Adipose tissue (tissue), 3 donors: ENCODE measurements around the gene CCND3. TPM values are rescaled to one million over a fixed set of nuclear protein-coding genes. Genes with fewer than 3 reads are reported as not detected.

Experiments
- H3K27ac ChIP-seq: one replicate; pipeline ENCODE4 v1.5.1; 2013; ENCODE audit warnings: low read depth, low read length
- WGBS, 3 donors: extraction: QIAGEN DNeasy Blood & Tissue Kit; methylation state at CpG; one replicate each; pipeline ENCODE4 v1.1.7; 2013; 5-methylcytosine and 5-hydroxymethylcytosine counted together
- polyA plus RNA-seq, 3 donors: library from polyadenylated mRNA; stranded (reverse); fragments of 200-250 nt; gene quantifications; one replicate each; pipeline ENCODE4 v1.2.3, GENCODE V29; 2013
- donor health status: healthy with polysubstance abuse.
- donor health status: Bipolar disorder and iron deficiency.
- donor health status: healthy.

CCND3 gene
- polyA plus RNA-seq: 100 to 1,000 TPM in 1 of 3 donors, 10 to 100 TPM in 2; 35.5 to 146 (median 95.9) TPM

DNA sequence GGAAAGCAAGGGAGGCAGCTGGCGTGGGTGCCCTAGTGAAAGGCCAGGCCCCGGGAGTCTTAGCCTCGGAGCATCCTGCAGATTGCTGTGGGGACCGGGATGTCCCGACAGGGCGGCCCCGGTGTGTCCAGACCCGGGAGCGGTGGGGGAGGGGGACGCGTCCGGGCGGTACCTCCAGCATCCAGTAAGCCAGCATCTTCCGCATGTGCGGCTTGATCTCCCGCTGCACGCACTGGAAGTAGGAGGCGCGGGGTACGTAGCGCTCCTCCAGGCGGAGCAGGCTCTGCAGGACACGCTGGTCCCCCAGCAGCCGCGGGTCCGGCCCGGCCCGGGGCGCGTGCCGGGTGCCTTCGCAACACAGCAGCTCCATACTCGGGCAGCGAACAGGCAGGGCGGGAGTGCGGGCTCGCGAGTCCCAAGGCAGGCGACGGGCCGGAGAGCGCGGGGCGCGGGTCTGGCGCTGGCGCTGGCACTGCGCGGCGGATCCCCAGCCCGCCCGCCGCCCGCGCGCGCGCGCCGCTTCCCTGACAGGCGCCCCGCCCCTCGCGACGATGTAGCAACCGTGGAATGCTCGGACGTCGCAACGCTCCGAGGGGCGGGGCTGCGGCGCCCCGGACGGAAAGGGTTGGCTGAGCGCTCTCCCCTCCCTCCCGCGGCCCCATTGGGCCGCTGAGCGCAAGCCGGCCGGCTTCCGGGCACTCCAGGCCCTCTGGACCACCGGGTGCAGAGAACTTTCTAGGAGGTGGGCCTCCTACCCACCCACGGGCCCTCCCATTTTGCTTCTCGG is at the start of gene CCND3:
TSS of gene CCND3 (minus strand) at position 529 of the 787 bp plus-strand sequence. CDS start at position 370, 159 bp downstream.
- WGBS, 3 donors: 0% methylated on average over 48 to 87 of the region's 87 CpGs
- H3K27ac ChIP-seq: no peak within 1 kb of the TSS

DNA sequence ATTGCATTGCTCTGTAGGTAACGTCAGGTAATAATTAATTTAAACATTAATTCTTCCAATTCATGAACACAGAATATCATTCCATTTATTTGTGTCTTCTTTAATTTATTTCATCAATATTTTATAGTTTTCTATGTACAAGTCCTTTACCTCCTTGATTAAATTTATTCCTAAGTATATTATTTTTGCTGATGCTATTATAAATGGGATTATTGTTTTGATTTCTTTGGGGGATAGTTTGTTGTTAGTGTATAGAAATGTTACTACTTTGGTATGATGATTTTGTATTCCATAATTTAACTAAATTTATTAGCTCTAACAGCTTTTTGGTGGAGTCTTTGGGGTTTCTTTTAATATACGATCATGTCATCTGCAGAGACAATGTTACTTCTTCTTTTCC is 44.7 kb upstream of the CCND3 start:
- WGBS, 3 donors: 91 to 93% (median 92%) methylated on average over 2 of the region's 2 CpGs
- H3K27ac ChIP-seq: no peak overlapping the region

DNA sequence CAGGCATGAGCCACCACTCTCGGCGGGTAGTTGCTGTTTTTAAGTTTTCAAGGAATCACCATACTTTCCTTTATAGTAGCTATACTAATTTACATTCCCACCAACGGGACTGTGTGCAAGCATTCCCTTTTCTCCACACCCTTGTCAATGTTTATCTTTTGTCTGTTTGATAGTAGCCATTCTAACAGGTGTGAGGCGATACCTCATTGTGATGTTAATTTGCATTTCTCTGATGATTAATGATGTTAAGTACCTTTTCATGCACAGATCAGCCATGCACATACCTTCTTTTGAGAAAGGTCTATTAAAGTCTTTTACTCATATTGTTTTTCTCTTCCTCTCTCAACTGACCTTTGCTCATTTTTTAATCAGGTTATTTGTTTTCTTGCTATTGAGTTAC is 43.0 kb upstream of the CCND3 start:
- 48 to 61% (median 60%) methylated on average over 4 of the region's 4 CpGs for WGBS, 3 donors
- no peak overlapping the region for H3K27ac ChIP-seq

DNA sequence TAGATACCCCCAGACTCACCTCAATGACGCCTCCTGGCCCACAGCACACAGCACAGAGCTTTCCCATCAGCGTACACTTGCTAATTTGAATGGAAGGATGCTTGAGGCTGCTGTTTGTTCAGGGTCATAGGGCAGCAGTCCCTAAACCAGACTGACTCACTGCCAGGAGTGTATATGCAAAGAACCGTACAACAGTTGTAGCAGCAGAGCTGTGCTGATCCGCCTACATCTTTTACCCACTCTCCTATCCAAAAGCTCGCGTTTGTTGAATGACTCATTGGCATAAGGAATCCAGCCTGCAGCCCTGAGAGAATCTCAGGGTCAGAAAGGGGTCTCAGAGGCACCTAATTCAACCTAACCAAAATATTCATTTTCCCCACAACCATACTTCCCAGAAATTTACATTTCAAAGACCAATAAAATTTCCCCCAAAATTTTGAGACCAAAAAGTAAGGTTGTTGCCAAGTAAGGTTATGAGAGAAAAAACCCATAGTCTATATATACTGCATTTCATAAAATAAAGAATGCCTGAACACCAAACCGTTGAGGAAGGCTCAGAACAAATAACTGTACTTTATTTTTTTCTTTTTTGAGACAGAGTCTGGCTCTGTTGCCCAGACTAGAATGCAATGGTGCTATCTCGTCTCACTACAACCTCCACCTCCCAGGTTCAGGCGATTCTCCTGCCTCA is 35.3 kb upstream of the CCND3 start:
- 64 to 73% (median 71%) methylated on average over 9 of the region's 9 CpGs for WGBS, 3 donors

DNA sequence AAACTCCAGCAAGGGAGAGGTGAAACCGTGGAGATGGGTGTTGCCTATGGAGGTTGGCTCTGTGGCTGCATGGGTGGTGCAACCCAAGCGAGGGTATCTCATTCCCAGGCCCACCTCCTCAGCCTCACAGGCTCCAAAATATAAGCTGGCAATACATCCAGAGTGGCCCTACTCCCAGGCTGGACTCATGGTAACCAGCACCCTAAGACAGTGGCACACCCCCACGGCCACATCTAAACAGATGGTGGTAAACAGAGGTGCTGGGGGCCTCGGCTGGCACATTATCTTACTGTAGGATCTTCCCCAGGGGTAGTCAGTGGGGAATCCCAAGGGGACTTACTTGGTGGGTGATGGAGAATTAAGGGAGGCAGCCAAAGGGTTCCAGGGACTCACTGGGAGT is 33.7 kb upstream of the CCND3 start:
- H3K27ac ChIP-seq: no peak overlapping the region
- 84 to 89% (median 87%) methylated on average over 4 of the region's 4 CpGs for WGBS, 3 donors

More for the DNA sequence above, 35.3 kb upstream of the CCND3 start:
- H3K27ac ChIP-seq: no peak overlapping the region

DNA sequence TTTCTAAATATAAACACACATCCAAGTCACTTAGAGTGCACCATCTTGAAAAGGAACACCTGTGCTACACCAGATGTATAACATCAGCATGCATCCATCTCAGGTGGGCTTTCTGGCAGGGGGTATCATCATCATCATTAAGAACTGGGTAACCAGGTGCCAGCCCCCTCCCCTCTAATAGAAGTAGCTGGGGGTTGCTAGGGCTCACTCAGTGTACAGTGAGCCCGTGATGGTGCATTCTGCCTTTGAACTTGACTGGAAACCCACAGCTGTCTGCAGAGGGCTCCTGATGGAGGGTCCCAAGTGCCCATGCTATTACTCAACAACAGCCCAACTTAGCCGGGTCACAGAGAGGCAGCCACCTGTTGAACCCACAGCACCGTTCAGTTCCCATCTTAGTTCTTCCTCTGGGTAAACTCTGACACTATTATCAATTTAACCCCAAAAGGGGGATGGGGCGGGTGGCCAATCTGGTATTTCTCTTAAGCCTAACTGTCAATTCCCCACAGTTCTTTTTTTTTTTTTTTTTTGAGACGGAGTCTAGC is 32.7 kb upstream of the CCND3 start:
- 79 to 89% (median 87%) methylated on average over 5 of the region's 5 CpGs for WGBS, 3 donors
- H3K27ac ChIP-seq: no peak overlapping the region

DNA sequence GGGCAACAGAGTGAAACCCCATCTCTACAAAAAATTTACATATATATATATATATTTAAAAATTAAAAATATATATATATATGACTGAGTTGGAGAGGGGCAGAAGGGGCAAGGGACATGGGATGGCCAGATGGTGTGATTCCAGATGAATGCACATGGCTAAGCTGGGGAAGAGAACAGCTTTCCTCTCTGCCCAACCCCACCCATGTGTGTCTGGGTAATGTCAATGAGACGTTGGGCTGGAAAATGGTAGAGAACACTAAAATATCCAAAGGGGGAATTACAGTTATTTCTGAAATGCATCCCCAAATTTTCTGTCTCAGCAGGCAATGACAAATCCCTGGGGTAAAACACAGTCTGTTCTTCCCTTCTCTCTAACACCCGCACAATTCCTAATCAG is 31.2 kb upstream of the CCND3 start:
- no peak overlapping the region for H3K27ac ChIP-seq
- 64 to 76% (median 71%) methylated on average over 2 of the region's 2 CpGs for WGBS, 3 donors

DNA sequence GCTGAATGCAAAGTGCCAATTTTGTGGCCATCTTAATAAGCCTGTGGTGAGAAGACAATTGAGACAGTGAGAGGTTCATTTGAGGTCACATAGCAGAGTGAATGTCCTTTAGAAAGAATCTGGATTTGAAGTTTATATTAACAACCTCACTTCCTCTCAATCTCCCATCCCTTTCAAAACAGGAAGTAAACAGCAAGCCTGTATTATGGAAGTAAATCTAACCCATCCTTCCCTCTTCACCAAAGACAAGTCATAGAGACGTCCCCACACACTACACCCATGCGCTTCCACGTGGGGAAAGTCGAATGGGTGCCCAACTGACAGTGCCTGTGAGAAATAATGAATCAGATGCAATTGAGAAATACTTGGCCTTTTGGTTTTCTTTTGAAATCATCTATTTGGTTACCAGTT is 28.8 kb upstream of the CCND3 start:
- H3K27ac ChIP-seq: no peak overlapping the region
- 19 to 51% (median 26%) methylated on average over 4 of the region's 4 CpGs for WGBS, 3 donors

DNA sequence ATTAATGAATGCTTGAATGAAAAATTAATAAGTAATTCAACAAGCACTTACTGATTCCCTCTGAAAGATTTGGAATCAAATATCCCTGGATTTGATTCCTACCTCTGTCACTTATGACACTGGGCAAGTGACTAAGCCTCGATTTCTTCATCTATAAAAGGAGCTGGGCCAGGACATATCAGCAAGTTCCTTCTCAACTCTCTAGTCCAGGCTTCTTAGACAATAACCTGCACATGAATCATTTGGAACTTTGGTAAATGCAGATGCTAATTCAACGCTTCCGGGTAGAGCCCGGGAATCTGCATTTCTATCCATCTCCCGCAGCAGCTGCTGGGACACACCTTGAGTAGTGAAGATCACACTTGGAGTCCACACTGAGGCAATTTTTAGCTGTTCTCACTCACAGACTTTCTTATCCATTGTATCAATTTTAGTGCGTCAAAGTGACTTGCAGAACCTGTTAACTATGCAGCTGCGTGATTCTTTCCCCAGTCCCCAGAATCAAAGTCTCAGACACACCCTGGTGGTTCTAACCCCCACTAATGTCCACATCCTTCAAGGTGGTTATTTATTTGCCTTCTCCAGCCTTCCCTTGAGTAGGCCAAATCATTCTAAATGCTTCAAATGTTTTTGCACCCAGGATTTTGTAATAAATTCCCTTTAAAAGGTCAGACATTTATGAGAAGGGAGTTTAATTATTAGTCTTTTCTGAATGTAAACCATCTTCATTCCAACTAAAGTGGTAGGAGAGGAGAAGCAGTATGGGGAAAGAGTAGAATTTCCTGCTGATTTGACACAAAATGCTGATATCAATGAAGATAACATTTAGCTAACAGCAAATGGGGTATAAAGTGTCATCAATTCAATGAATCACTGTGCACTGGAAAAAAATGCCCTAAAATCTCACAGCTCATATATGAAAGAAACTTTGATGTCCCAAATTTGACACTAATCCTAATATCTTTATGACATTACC is 26.0 kb upstream of the CCND3 start:
- H3K27ac ChIP-seq: no peak overlapping the region
- 83 to 91% (median 85%) methylated on average over 7 of the region's 7 CpGs for WGBS, 3 donors

DNA sequence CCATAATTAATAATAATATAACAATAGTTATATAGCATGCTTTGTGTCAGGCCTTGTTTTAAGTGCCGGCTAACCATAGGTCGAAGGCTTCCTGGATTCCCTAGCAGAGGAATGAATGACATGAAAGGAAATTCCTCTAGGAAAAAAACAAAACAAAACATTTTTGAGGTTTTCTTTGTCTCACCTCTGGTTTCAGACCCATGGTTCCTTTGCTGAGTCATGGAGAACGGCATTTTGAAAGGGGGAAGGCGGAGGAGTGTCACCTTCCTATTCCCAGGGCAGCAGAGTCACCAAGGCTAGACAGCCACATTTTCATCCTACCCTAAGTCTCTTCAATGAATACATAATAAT is 25.3 kb upstream of the CCND3 start:
- H3K27ac ChIP-seq: no peak overlapping the region
- WGBS, 3 donors: 57 to 85% (median 66%) methylated on average over 4 of the region's 4 CpGs

DNA sequence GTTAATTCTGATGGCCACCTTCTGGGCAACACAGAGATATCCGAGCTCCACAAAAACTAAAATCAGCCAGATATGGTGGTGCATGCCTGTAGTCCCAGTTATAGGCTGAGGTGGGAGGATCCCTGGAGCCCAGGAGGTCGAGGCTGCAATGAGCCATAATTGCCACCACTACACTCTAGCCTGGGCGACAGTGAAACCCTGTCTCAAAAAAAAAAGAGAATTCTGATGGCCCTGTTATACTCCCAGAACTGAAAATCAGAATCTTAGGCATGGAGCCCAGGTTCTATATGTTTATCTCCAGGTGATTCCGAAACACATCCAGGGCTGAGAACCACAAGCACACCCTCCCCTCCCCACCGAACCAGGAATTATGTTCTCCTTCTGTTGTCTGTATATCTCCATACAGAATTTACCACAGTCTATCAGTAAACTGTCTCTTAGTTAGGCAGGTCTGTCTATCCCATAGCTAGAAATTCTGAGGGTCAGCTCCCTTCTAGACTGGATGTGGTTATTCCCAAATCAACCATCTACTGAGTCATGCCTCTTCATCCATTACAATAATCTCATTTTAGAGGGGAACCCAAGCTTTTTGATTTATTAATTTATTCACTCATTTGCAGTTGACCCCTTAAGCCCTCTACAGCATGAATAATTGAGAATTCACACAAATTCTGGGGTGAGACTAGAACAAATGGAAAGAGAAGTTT is 24.8 kb upstream of the CCND3 start:
- no peak overlapping the region for H3K27ac ChIP-seq

DNA sequence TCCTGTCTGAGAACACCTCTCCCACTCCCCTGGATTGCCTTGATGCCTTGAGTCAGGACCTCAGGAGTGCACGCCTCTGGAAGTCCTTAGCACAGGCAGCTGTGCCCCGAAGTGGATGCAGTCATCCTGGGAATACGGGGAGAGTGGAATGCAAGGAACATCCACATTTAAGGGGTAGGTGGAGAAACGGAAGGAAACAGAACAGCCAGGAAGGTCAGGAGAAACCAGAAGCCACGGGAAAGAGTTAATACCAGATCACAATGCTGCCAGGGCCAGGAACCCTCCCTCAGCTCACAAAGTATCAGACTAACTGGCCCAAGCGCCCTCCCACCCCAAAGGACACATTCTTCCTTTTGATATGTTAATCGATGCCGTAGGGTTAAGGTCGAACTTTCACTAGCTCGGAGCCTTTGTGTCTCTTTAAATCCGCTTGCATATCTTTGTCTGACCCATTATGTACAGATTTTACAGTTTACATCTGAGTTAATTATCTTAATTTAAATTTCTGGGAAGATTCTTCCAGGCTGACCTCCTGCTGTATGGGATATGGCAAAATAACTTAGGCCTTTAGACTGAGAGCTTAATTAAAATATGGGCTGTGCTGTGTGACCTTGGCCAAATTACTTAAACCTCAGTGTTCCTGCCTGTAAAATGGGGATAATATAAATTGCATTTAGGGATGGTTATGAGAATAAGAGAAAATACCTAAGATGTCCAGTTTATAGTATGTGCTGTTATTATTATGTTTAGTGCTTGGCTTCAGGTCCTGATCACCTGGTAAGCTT is 24.0 kb upstream of the CCND3 start:
- no peak overlapping the region for H3K27ac ChIP-seq
- 63 to 70% (median 69%) methylated on average over 11 of the region's 11 CpGs for WGBS, 3 donors

More for the DNA sequence above, 24.8 kb upstream of the CCND3 start:
- 72 to 76% (median 75%) methylated on average over 5 of the region's 5 CpGs for WGBS, 3 donors

DNA sequence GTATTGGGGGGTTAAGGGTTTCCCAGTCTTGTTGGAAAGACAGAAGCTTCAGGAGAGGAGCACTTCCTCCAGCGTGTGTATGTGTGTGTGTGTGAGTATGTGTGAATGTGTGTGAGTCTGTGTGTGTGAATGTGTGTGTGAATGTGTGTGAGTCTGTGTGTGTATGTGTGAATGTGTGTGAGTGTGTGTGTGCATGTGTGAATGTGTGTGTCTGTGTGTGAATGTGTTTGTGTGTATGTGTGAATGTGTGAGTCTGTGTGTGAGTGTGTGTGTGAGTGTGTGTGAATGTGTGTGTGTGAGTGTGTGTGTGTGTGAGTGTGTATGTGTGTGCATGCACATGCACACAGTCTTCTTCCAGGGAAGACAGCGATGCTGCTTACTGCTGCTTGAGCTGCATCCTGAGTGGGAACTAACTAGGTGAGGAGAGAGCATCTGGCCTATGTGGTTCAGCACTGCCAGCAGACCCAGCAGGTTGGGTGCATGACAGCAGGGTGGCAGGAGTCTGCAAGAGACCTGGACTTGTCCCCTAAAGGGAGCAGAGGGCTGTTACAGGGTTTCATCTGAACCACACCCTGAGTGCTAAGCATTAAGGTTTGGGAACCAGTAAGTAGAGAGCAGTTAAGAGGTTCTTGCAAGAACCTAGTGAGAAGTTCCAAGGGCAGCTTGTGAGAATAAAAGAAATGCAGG is 22.7 kb upstream of the CCND3 start:
- WGBS, 3 donors: 60 to 79% (median 66%) methylated on average over 2 of the region's 2 CpGs
- no peak overlapping the region for H3K27ac ChIP-seq

DNA sequence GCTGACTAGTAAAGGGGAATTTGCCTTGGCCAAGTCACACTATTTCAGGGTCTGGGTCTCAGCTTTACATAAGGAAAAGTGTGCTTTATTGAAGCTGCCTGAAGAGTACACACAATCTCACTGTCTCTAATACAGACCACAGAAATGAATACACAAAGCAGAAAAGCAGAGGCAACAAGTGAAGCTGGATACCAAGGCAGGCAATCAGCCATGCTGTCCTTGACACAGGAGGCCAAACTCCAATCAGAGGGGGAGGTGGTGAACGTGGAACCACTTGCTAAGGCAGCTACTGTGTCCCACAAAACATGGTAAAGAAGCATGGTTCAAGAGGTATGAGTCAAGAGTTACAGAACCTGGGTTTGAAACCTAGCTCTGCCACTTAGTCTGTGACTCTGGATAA is 21.8 kb upstream of the CCND3 start:
- no peak overlapping the region for H3K27ac ChIP-seq
- WGBS, 3 donors: 20 to 67% (median 63%) methylated on average over 1 of the region's 1 CpG

DNA sequence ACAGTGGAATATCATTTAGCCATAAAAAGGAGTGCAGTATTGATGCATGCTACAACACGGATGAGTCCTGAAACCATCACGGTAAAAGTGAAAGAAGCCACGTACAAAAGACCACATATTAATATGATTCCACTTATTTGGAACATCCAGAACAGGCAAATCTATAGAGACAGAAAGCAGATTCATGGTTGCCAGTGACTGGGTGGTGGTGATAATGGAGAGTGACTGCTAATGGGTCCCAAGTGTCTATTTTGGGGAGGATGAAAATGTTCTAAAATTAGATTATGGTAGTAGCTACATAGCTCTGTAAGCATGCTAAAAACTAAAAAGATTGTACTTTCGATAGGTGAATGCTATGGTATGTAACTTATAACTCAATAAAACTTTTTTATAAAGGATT is 18.4 kb upstream of the CCND3 start:
- no peak overlapping the region for H3K27ac ChIP-seq
- 89 to 94% (median 93%) methylated on average over 4 of the region's 4 CpGs for WGBS, 3 donors

DNA sequence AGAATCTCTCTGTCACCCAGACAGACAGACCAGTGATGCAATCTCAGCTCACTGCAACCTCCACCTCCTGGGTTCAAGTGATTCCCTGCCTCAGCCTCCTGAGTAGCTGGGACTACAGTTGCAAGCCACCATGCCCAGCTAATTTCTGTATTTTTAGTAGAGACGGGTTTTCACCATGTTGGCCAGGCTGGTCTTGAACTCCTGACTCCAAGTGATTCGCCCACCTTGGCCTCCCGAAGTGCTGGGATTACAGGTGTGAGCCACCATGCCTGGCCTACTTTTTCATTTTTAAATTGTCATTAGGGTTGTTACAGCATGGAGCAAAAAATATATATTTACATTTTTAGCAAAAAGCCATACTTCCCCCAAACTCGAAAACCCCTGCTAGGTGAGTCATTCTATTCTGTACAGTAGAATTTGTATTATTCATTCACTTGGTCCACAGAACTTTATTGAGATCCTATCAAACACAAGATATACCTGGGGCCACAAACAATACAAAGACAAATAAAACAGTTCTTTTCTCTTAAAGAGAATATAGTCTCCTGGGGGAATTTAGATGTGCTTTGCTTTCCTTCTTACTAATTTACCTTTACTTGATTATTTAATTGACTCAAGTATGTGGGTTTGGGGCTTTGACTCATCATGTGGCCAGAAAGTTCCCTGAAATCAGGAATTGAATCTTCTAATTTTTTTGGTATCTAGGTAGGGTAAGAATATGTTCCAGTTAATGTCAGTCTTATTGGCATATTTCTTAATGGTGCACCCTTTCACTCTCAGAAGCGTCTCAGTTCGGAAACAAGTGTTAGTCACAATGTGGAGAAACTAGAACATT is 16.6 kb upstream of the CCND3 start:
- H3K27ac ChIP-seq: no peak overlapping the region
- WGBS, 3 donors: 89 to 94% (median 91%) methylated on average over 6 of the region's 6 CpGs
